Esophagus squamous epithelium (tissue), 5 donors: ENCODE measurements around the gene TIAL1. TPM values are rescaled to one million over a fixed set of nuclear protein-coding genes. Genes with fewer than 3 reads are reported as not detected.

Experiments used
- DNase-seq: peaks from one replicate; lab custom pipeline; 2025; lab: John Stamatoyannopoulos, UW
- H3K27ac ChIP-seq, 4 donors: fragments of 200-600 bp; sonication (generic); one replicate each; pipeline ENCODE4 v1.5.1; 2016 to 2019; ENCODE audit warnings: mild to moderate bottlenecking in 1 of 4
- H3K27me3 ChIP-seq, 4 donors: fragments of 200-600 bp; sonication (generic); 1 replicate in 3 of 4; 2 replicates in 1 of 4; pipeline versions ENCODE4 v1.5.1 to v1.6.0; 2017 to 2021; ENCODE audit warnings: antibody characterized with exemption in 1 of 4
- H3K36me3 ChIP-seq, 3 donors: fragments of 200-600 bp; sonication (generic); one replicate each; pipeline ENCODE4 v1.5.1; 2016 to 2019
- H3K4me1 ChIP-seq, 3 donors: fragments of 200-600 bp; sonication (generic); one replicate each; pipeline ENCODE4 v1.5.1; 2017 to 2019
- H3K4me3 ChIP-seq, 4 donors: fragments of 200-600 bp; sonication (generic); 1 replicate in 3 of 4; 2 replicates in 1 of 4; pipeline ENCODE4 v1.5.1; 2016 to 2019; ENCODE audit warnings: mild to moderate bottlenecking in 2 of 4, moderate library complexity in 1 of 4
- H3K9me3 ChIP-seq, 3 donors: fragments of 200-600 bp; sonication (generic); one replicate each; pipeline ENCODE4 v1.5.1; 2016 to 2019
- POLR2A ChIP-seq, 4 donors: fragments of 450-650 bp; IDR thresholded peaks; one replicate each; pipeline ENCODE4 v1.6.1; 2017; ENCODE audit warnings: antibody characterized with exemption in 4 of 4, mild to moderate bottlenecking in 4 of 4, moderate library complexity in 3 of 4
- WGBS, 2 donors: methylation state at CpG; one replicate each; pipeline ENCODE4 v1.1.5; 2018; 5-methylcytosine and 5-hydroxymethylcytosine counted together
- intact Hi-C: fragments of 100-400 bp; cut with DNase I; formaldehyde crosslinking; loops from one replicate; pipeline ENCODE4 v1.15.0; 2022
- total RNA-seq, 4 donors: library from RNA; depleted of rRNA; stranded (reverse); fragments of >200 nt; gene quantifications; one replicate each; pipeline ENCODE4 v1.1.0, GENCODE V29; 2016
- TF ChIP-seq, protein P1 (sequence below), 6 experiments: fragments of 450-650 bp in 4 of 6; fragments of 200-600 bp in 2 of 6; sonication (generic) in 2 of 6; IDR thresholded peaks; one replicate each; pipeline ENCODE4 v1.5.1; 2016 to 2019; ENCODE audit warnings: antibody characterized with exemption in 6 of 6, mild to moderate bottlenecking in 4 of 6, moderate library complexity in 4 of 6
- donor health status: DM: yes; HTN: yes; CAD: no.

The TIAL1 gene
- total RNA-seq, 4 donors from 2014 or later, result 50.1 to 84.5 (median 65.2) TPM

DNA sequence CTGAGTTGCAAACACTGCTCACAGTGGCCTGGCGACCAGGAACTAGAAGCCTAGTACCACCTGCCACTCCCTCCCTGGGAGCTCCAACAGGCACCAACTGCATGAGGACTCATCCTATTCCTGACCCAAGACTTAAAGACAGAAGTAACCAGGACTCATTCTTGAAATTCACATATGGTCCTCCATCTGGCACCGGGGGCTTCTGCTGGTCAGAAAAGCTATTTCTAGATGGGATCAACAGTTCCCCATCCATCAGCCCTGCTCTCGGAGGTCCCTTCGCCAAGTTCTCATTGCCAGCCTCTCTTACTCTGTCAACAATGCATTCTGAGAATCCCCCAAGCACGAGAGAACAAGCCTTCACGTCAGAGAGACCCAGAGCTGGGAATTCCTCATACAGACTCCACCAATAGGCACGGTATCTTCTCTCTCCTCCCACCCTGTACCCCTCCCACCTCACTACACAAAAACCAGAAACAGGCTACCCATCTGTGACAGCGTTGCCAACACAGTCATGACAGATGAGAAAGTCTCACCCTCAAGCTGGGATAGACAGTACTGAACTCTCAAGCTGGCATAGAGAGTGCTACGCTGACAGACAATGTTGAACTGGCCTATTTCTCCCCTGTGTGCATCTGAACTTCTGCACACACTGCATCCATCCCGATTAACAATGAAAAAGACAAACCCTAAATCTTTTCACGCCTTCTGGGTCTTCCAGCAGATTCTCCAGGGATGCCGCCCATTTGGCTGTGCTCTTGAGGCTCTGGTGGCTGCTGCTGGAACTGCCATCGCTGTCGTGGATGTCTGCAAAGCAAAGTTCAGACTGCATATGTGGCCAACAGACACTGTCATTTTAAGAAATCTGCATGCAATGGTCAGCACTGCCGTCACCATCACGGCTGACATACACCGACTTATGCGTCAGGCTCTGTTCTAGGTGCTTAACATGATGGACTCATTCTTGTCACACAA is 69.9 kb downstream of the TIAL1 start:
- WGBS, 2 donors, result 78 to 80% methylated on average over 12 to 18 of the region's 18 CpGs
- no peaks in the 10 kb centered on the region for H3K27me3 ChIP-seq
- H3K4me3 ChIP-seq, result no peak overlapping the region
- H3K27ac ChIP-seq, result no peak overlapping the region
- no peaks in the 10 kb centered on the region for H3K9me3 ChIP-seq
- TF ChIP-seq POLR2A (IDR thresholded peaks at IDR 0.05), result no peak
- TF ChIP-seq, protein P1, sequence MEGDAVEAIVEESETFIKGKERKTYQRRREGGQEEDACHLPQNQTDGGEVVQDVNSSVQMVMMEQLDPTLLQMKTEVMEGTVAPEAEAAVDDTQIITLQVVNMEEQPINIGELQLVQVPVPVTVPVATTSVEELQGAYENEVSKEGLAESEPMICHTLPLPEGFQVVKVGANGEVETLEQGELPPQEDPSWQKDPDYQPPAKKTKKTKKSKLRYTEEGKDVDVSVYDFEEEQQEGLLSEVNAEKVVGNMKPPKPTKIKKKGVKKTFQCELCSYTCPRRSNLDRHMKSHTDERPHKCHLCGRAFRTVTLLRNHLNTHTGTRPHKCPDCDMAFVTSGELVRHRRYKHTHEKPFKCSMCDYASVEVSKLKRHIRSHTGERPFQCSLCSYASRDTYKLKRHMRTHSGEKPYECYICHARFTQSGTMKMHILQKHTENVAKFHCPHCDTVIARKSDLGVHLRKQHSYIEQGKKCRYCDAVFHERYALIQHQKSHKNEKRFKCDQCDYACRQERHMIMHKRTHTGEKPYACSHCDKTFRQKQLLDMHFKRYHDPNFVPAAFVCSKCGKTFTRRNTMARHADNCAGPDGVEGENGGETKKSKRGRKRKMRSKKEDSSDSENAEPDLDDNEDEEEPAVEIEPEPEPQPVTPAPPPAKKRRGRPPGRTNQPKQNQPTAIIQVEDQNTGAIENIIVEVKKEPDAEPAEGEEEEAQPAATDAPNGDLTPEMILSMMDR (IDR thresholded peaks at IDR 0.05), result peak in 1 of 6 experiments; percentile 22
- DNase-seq, result no peak
- H3K36me3 ChIP-seq, result peaks cover 0 to 35% (median 9%) of the 10 kb centered on the region in 3 donors
- peaks cover 0 to 34% (median 5%) of the 10 kb centered on the region in 3 donors for H3K4me1 ChIP-seq
- intact Hi-C loops, result no loop called here

GRCh38 chr10:119526149-119526548 is 70.6 kb downstream of the TIAL1 start:
- Histone ChIP-seq H3K27me3 (no peaks in the 10 kb centered on the region), H3K4me1 (peaks cover 0 to 27% (median 5%) of the 10 kb centered on the region in 3 donors), H3K4me3 (no peak overlapping the region), H3K27ac (no peak overlapping the region), H3K36me3 (peaks cover 0 to 38% (median 9%) of the 10 kb centered on the region in 3 donors), H3K9me3 (no peaks in the 10 kb centered on the region)
- TF ChIP-seq POLR2A (IDR thresholded peaks at IDR 0.05), result no peak
- TF ChIP-seq, protein P1 (IDR thresholded peaks at IDR 0.05), result no peak
- DNase-seq, result no peak
- intact Hi-C loops, result no loop called here
- 74 to 92% methylated on average over 1 of the region's 1 CpG for WGBS, 2 donors

- no peak for TF ChIP-seq POLR2A (IDR thresholded peaks at IDR 0.05)
- TF ChIP-seq, protein P1 (IDR thresholded peaks at IDR 0.05), result no peak
- H3K27me3 ChIP-seq, result no peaks in the 10 kb centered on the region
- peaks cover 0 to 38% (median 9%) of the 10 kb centered on the region in 3 donors for H3K36me3 ChIP-seq
- WGBS, 2 donors, result 87 to 92% methylated on average over 5 of the region's 5 CpGs
- intact Hi-C loops, result no loop called here
- no peak overlapping the region for H3K4me3 ChIP-seq
- no peak overlapping the region for H3K27ac ChIP-seq
- DNase-seq, result no peak
- H3K9me3 ChIP-seq, result no peaks in the 10 kb centered on the region
- peaks cover 0 to 18% (median 5%) of the 10 kb centered on the region in 3 donors for H3K4me1 ChIP-seq
These were observed 71.6 kb downstream of the TIAL1 start for GRCh38 chr10:119525116-119525515.

DNA sequence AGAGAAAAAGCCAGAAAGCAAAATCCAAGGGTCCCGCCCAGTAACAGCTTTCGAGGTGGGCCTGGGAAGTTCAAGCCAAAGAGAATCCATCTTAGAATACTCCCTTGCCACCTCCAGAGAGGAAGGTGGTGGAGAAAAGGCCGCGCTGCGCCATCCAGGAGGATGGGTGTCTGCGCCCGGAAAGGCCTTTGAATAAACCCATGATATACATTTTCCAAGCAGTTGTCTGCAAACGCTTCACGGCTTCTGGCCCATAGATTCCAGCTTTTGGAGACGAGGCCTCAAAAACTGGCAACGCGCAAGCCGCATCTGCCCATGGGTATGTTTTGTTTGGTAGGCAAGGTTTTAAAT is 72.1 kb downstream of the TIAL1 start:
- TF ChIP-seq, protein P1 (IDR thresholded peaks at IDR 0.05), result no peak
- TF ChIP-seq POLR2A (IDR thresholded peaks at IDR 0.05), result no peak
- Histone ChIP-seq H3K4me3 (no peak overlapping the region), H3K27me3 (no peaks in the 10 kb centered on the region), H3K27ac (no peak overlapping the region), H3K9me3 (no peaks in the 10 kb centered on the region), H3K36me3 (peaks cover 0 to 38% (median 9%) of the 10 kb centered on the region in 3 donors), H3K4me1 (peaks cover 0 to 16% (median 5%) of the 10 kb centered on the region in 3 donors)
- intact Hi-C loops, result no loop called here
- WGBS, 2 donors, result 93 to 96% methylated on average over 11 to 13 of the region's 13 CpGs
- DNase-seq, result no peak
